ENCODE data around the gene PDK3.

PDK3 gene

GRCh38 chrX:24553011-24553410, 87.9 kb downstream of the PDK3 start:
- no peak for DNase-seq (ENCODE audit: low read depth in 2 of 2)

GRCh38 chrX:24561121-24561520, 96.0 kb downstream of the PDK3 start:
- DNase-seq (ENCODE audit: low read depth in 2 of 2) = no peak

- DNase-seq (ENCODE audit: low read depth in 2 of 2) = no peak
These were observed 98.4 kb downstream of the PDK3 start for GRCh38 chrX:24563291-24564010.

GRCh38 chrX:24566240-24566639, 101.2 kb downstream of the PDK3 start:
- no peak for DNase-seq (ENCODE audit: low read depth in 2 of 2)

GRCh38 chrX:24567169-24567568, 102.1 kb downstream of the PDK3 start:
- no peak for DNase-seq (ENCODE audit: low read depth in 2 of 2)

GRCh38 chrX:24574743-24575142, 109.7 kb downstream of the PDK3 start:
- DNase-seq (ENCODE audit: low read depth in 2 of 2) = no peak

- DNase-seq (ENCODE audit: low read depth in 2 of 2) = no peak
These were observed 110.4 kb downstream of the PDK3 start for GRCh38 chrX:24575496-24575895.

- DNase-seq (ENCODE audit: low read depth in 2 of 2) = no peak
These were observed 112.0 kb downstream of the PDK3 start for GRCh38 chrX:24577091-24577490.
